ENCODE measurements around the gene UBB. TPM values are rescaled to one million over a fixed set of nuclear protein-coding genes. Genes with fewer than 3 reads are reported as not detected.

UBB gene
- polyA plus RNA-seq, 3 donors: 2,522 to 2,599 (median 2,549) TPM

- no peak for DNase-seq (ENCODE audit: low read depth in 3 of 3, low spot score in 2 of 3)
Measured at GRCh38 chr17:16417399-16417798, 36.5 kb downstream of the UBB start.

GRCh38 chr17:16417896-16418684 lies 37.2 kb downstream of the UBB start:
- DNase-seq (ENCODE audit: low read depth in 3 of 3, low spot score in 2 of 3): no peak

GRCh38 chr17:16418685-16419068 lies 37.8 kb downstream of the UBB start:
- no peak for DNase-seq (ENCODE audit: low read depth in 3 of 3, low spot score in 2 of 3)

GRCh38 chr17:16419074-16419928 lies 38.4 kb downstream of the UBB start:
- DNase-seq (ENCODE audit: low read depth in 3 of 3, low spot score in 2 of 3): no peak

GRCh38 chr17:16419929-16420271 lies 39.0 kb downstream of the UBB start:
- DNase-seq (ENCODE audit: low read depth in 3 of 3, low spot score in 2 of 3): no peak

GRCh38 chr17:16422416-16422815 lies 41.5 kb downstream of the UBB start:
- DNase-seq (ENCODE audit: low read depth in 3 of 3, low spot score in 2 of 3): no peak

- no peak for DNase-seq (ENCODE audit: low read depth in 3 of 3, low spot score in 2 of 3)
Measured at GRCh38 chr17:16423226-16423872, 42.5 kb downstream of the UBB start.

- DNase-seq (ENCODE audit: low read depth in 3 of 3, low spot score in 2 of 3): no peak
Measured at GRCh38 chr17:16425202-16425601, 44.3 kb downstream of the UBB start.

- no peak for DNase-seq (ENCODE audit: low read depth in 3 of 3, low spot score in 2 of 3)
Measured at GRCh38 chr17:16425698-16426659, 45.1 kb downstream of the UBB start.

GRCh38 chr17:16427020-16427419 lies 46.1 kb downstream of the UBB start:
- no peak for DNase-seq (ENCODE audit: low read depth in 3 of 3, low spot score in 2 of 3)

GRCh38 chr17:16428098-16428882 lies 47.4 kb downstream of the UBB start:
- DNase-seq (ENCODE audit: low read depth in 3 of 3, low spot score in 2 of 3): no peak

GRCh38 chr17:16429083-16429482 lies 48.2 kb downstream of the UBB start:
- no peak for DNase-seq (ENCODE audit: low read depth in 3 of 3, low spot score in 2 of 3)

GRCh38 chr17:16430650-16431049 lies 49.8 kb downstream of the UBB start:
- no peak for DNase-seq (ENCODE audit: low read depth in 3 of 3, low spot score in 2 of 3)

GRCh38 chr17:16432017-16432416 lies 51.1 kb downstream of the UBB start:
- DNase-seq (ENCODE audit: low read depth in 3 of 3, low spot score in 2 of 3): no peak

Other genes starting within 250 kb of the UBB start
- 100 to 1,000 TPM; 108 to 112 (median 110) TPM for gene NCOR1, start 165.6 kb upstream of the UBB start, polyA plus RNA-seq (ENCODE audit: insufficient read length in 3 of 3)
- gene PIGL, start 163.9 kb upstream of the UBB start, polyA plus RNA-seq (ENCODE audit: insufficient read length in 3 of 3): 10 to 100 TPM; 21.7 to 24.7 (median 22.2) TPM
- gene CENPV, start 27.6 kb upstream of the UBB start, polyA plus RNA-seq (ENCODE audit: insufficient read length in 3 of 3): 10 to 100 TPM; 70.1 to 75.0 (median 70.8) TPM
- 1 to 10 TPM; 2.3 to 3.1 (median 2.9) TPM for gene TRPV2, start 34.5 kb downstream of the UBB start, polyA plus RNA-seq (ENCODE audit: insufficient read length in 3 of 3)
- gene LRRC75A, start 111.1 kb downstream of the UBB start, polyA plus RNA-seq (ENCODE audit: insufficient read length in 3 of 3): 1 to 10 TPM; 4.2 to 4.7 (median 4.6) TPM
- gene ZNF287, start 188.1 kb downstream of the UBB start, polyA plus RNA-seq (ENCODE audit: insufficient read length in 3 of 3): 10 to 100 TPM; 10.8 to 12.7 (median 11.6) TPM

Measured in right renal cortex interstitium (tissue), 3 donors.